SJSA1 (cell line): ENCODE measurements around the gene SLC51B. TPM values are rescaled to one million over a fixed set of nuclear protein-coding genes. Genes with fewer than 3 reads are reported as not detected.
"Not testable (repeated sequence)": the region's sequence is repeated elsewhere in the genome, so short reads cannot be mapped to it uniquely, and the experiment has no call there.

Experiments used
- DNase-seq, 2 experiments: peaks; one replicate each; pipeline ENCODE4 v3.0.0-alpha.2; 2015 to 2020; ENCODE audit warnings: low spot score in 2 of 2, low read depth in 1 of 2
- H3K27ac ChIP-seq: fragments of 250-450 bp; sonication (Bioruptor Pico); 2 replicates; pipeline ENCODE4 v1.5.1; 2020; ENCODE audit warnings: mild to moderate bottlenecking, moderate library complexity
- H3K27me3 ChIP-seq: fragments of 250-450 bp; sonication (Bioruptor Pico); replicated peaks from 2 replicates; pipeline ENCODE4 v1.5.1; 2020; ENCODE audit warnings: mild to moderate bottlenecking, moderate library complexity
- H3K36me3 ChIP-seq: fragments of 250-450 bp; sonication (Bioruptor Pico); 2 replicates; pipeline ENCODE4 v1.5.1; 2020; ENCODE audit warnings: mild to moderate bottlenecking
- H3K4me1 ChIP-seq: fragments of 250-450 bp; sonication (Bioruptor Pico); replicated peaks from 2 replicates; pipeline ENCODE4 v1.6.1; 2021; ENCODE audit warnings: mild to moderate bottlenecking
- H3K4me3 ChIP-seq: fragments of 250-450 bp; sonication (Bioruptor Pico); 2 replicates; pipeline ENCODE4 v1.5.1; 2020; ENCODE audit warnings: mild to moderate bottlenecking
- H3K9me3 ChIP-seq: fragments of 250-450 bp; sonication (Bioruptor Pico); replicated peaks from 2 replicates; pipeline ENCODE4 v1.5.1; 2020; ENCODE audit warnings: mild to moderate bottlenecking
- total RNA-seq: library from RNA; depleted of rRNA; stranded (reverse); fragments of >200 nt; shearing (Covaris generic); gene quantifications from 2 replicates; pipeline ENCODE4 v1.2.3, GENCODE V29; 2014; rRNA removed

The SLC51B gene
- total RNA-seq, result 1.1 TPM in 1 of 2 replicates, not detected in the other

- Histone ChIP-seq H3K4me1 (peaks cover 48% of the 10 kb centered on the region), H3K4me3 (no peak within 1 kb of the TSS), H3K27ac (no peak within 1 kb of the TSS), H3K9me3 (no peaks in the 10 kb centered on the region), H3K36me3 (peaks cover 33% of the 10 kb centered on the region), H3K27me3 (no peaks in the 10 kb centered on the region)
- no peak for DNase-seq
Observed at GRCh38 chr15:65044724-65045481, at the start of gene SLC51B. SLC51B (plus strand) TSS chr15:65045387; CDS start chr15:65050005, 4,618 bp downstream.

GRCh38 chr15:64997066-64997465, 48.1 kb upstream of the SLC51B start:
- H3K9me3 ChIP-seq, result no peaks in the 10 kb centered on the region
- H3K27ac ChIP-seq, result no peak overlapping the region
- no peaks in the 10 kb centered on the region for H3K4me1 ChIP-seq
- no peak overlapping the region for H3K4me3 ChIP-seq
- H3K36me3 ChIP-seq, result 0 out of 2 replicates have a peak, but pooled peaks cover 6% of the 10 kb centered on the region
- no peaks in the 10 kb centered on the region for H3K27me3 ChIP-seq
- DNase-seq, result no peak

- no peak overlapping the region for H3K27ac ChIP-seq
- H3K9me3 ChIP-seq, result no peaks in the 10 kb centered on the region
- no peaks in the 10 kb centered on the region for H3K27me3 ChIP-seq
- H3K4me1 ChIP-seq, result no peaks in the 10 kb centered on the region
- H3K36me3 ChIP-seq, result 0 out of 2 replicates have a peak, but pooled peaks cover 6% of the 10 kb centered on the region
- no peak overlapping the region for H3K4me3 ChIP-seq
- no peak for DNase-seq
Observed at GRCh38 chr15:64997745-64998375, 47.3 kb upstream of the SLC51B start.

- Histone ChIP-seq H3K27me3 (no peaks in the 10 kb centered on the region), H3K9me3 (no peaks in the 10 kb centered on the region), H3K36me3 (peaks cover 32% of the 10 kb centered on the region), H3K27ac (no peak overlapping the region), H3K4me3 (no peak overlapping the region), H3K4me1 (no peaks in the 10 kb centered on the region)
- DNase-seq, result no peak
Observed at GRCh38 chr15:65004993-65005392, 40.2 kb upstream of the SLC51B start.

GRCh38 chr15:65006876-65007275, 38.3 kb upstream of the SLC51B start:
- Histone ChIP-seq H3K9me3 (no peaks in the 10 kb centered on the region), H3K27ac (no peak overlapping the region), H3K27me3 (no peaks in the 10 kb centered on the region), H3K4me3 (no peak overlapping the region), H3K4me1 (no peaks in the 10 kb centered on the region), H3K36me3 (peaks cover 38% of the 10 kb centered on the region)
- no peak for DNase-seq

- no peak for DNase-seq
- no peaks in the 10 kb centered on the region for H3K9me3 ChIP-seq
- H3K36me3 ChIP-seq, result peaks cover 48% of the 10 kb centered on the region
- no peak overlapping the region for H3K27ac ChIP-seq
- H3K4me3 ChIP-seq, result no peak overlapping the region
- no peaks in the 10 kb centered on the region for H3K27me3 ChIP-seq
- H3K4me1 ChIP-seq, result no peaks in the 10 kb centered on the region
Observed at GRCh38 chr15:65008983-65009382, 36.2 kb upstream of the SLC51B start.

- H3K27me3 ChIP-seq, H3K9me3 ChIP-seq, H3K4me3 ChIP-seq, H3K27ac ChIP-seq, H3K4me1 ChIP-seq, DNase-seq: not testable (repeated sequence)
- H3K36me3 ChIP-seq, result peaks cover 61% of the 10 kb centered on the region
Observed at GRCh38 chr15:65011198-65011597, 34.0 kb upstream of the SLC51B start.

- peaks cover 44% of the 10 kb centered on the region for H3K36me3 ChIP-seq
- H3K9me3 ChIP-seq, result no peaks in the 10 kb centered on the region
- H3K27ac ChIP-seq, result no peak overlapping the region
- H3K4me1 ChIP-seq, result no peaks in the 10 kb centered on the region
- DNase-seq, result no peak
- H3K4me3 ChIP-seq, result no peak overlapping the region
- H3K27me3 ChIP-seq, result no peaks in the 10 kb centered on the region
Observed at GRCh38 chr15:65020419-65020818, 24.8 kb upstream of the SLC51B start.

GRCh38 chr15:65021488-65021887, 23.7 kb upstream of the SLC51B start:
- H3K9me3 ChIP-seq, result no peaks in the 10 kb centered on the region
- H3K4me3 ChIP-seq, result no peak overlapping the region
- H3K36me3 ChIP-seq, result peaks cover 47% of the 10 kb centered on the region
- no peak for DNase-seq
- H3K27me3 ChIP-seq, result no peaks in the 10 kb centered on the region
- no peaks in the 10 kb centered on the region for H3K4me1 ChIP-seq
- H3K27ac ChIP-seq, result no peak overlapping the region

GRCh38 chr15:65026756-65027155, 18.4 kb upstream of the SLC51B start:
- Histone ChIP-seq H3K36me3 (peaks cover 40% of the 10 kb centered on the region), H3K4me1 (peaks cover 13% of the 10 kb centered on the region), H3K27ac (no peak overlapping the region), H3K27me3 (no peaks in the 10 kb centered on the region), H3K4me3 (no peak overlapping the region), H3K9me3 (no peaks in the 10 kb centered on the region)
- no peak for DNase-seq

- Histone ChIP-seq H3K4me3 (no peak overlapping the region), H3K27me3 (no peaks in the 10 kb centered on the region), H3K36me3 (peaks cover 40% of the 10 kb centered on the region), H3K27ac (no peak overlapping the region), H3K9me3 (no peaks in the 10 kb centered on the region), H3K4me1 (peaks cover 15% of the 10 kb centered on the region)
- DNase-seq, result no peak
Observed at GRCh38 chr15:65027593-65027992, 17.6 kb upstream of the SLC51B start.

- Histone ChIP-seq H3K36me3 (peaks cover 40% of the 10 kb centered on the region), H3K27me3 (no peaks in the 10 kb centered on the region), H3K9me3 (no peaks in the 10 kb centered on the region), H3K4me3 (peak overlapping the region; percentile 84), H3K4me1 (peaks cover 23% of the 10 kb centered on the region), H3K27ac (no peak overlapping the region)
- DNase-seq, result no peak
Observed at GRCh38 chr15:65028338-65028737, 16.8 kb upstream of the SLC51B start.

- Histone ChIP-seq H3K9me3 (no peaks in the 10 kb centered on the region), H3K36me3 (peaks cover 33% of the 10 kb centered on the region), H3K27me3 (no peaks in the 10 kb centered on the region), H3K27ac (peak within 1 kb of the TSS; percentile 4; the same call in 1 of the 2 replicates), H3K4me3 (peak within 1 kb of the TSS; percentile 84), H3K4me1 (peaks cover 29% of the 10 kb centered on the region)
- peak; percentile 85 to 91 for DNase-seq
Observed at GRCh38 chr15:65028921-65029735, 16.1 kb upstream of the SLC51B start, which contains the start of gene MTFMT. MTFMT (minus strand) TSS chr15:65029639; CDS start chr15:65029613, 26 bp downstream.
